Lung (tissue), 12 donors: ENCODE results near the gene ZNF319. TPM values are rescaled to one million over a fixed set of nuclear protein-coding genes. Genes with fewer than 3 reads are reported as not detected.
A peak's percentile ranks its signal among the peaks of the same experiment; 100 is the strongest.

ENCODE experiments used
- ATAC-seq: fragments of 200-7000 bp; cut with Tn5 transposase; one replicate; pipeline ENCODE4 v1.9.1; 2020; ENCODE audit warnings: moderate number of reproducible peaks; ENCODE audit not compliant: insufficient read depth, low FRiP score
- DNase-seq, 3 donors: peaks; one replicate each; pipeline ENCODE4 v3.0.0-alpha.2; 2013 to 2017
- H3K27ac ChIP-seq, 2 donors: one replicate each; pipeline ENCODE4 v1.5.1; 2013; ENCODE audit warnings: mild to moderate bottlenecking in 2 of 2, moderate library complexity in 2 of 2, control low read depth in 1 of 2, inconsistent platforms in 1 of 2, low read depth in 1 of 2, low read length in 1 of 2
- H3K27me3 ChIP-seq, 3 donors: one replicate each; pipeline ENCODE4 v1.5.1; 2013; ENCODE audit warnings: low read length in 2 of 3; ENCODE audit not compliant: control insufficient read depth in 3 of 3, insufficient read depth in 3 of 3
- H3K36me3 ChIP-seq, 4 donors: one replicate each; pipeline ENCODE4 v1.5.1; 2013; ENCODE audit warnings: low read length in 4 of 4, mild to moderate bottlenecking in 1 of 4, moderate library complexity in 1 of 4; ENCODE audit not compliant: control insufficient read depth in 4 of 4, insufficient read depth in 4 of 4
- H3K4me1 ChIP-seq, 5 donors: one replicate each; pipeline ENCODE4 v1.5.1; 2013; ENCODE audit warnings: low read length in 5 of 5, mild to moderate bottlenecking in 2 of 5, moderate library complexity in 1 of 5; ENCODE audit not compliant: control insufficient read depth in 5 of 5, insufficient read depth in 5 of 5
- H3K4me3 ChIP-seq: one replicate; pipeline ENCODE4 v1.5.1; 2013; ENCODE audit warnings: mild to moderate bottlenecking, control low read depth, moderate library complexity
- H3K9ac ChIP-seq, 2 donors: one replicate each; pipeline ENCODE4 v1.5.1; 2013; ENCODE audit warnings: low read length in 2 of 2, control low read depth in 1 of 2; ENCODE audit not compliant: insufficient read depth in 1 of 2
- H3K9me3 ChIP-seq, 4 donors: one replicate each; pipeline ENCODE4 v1.5.1; 2013; ENCODE audit warnings: low read length in 3 of 4, mild to moderate bottlenecking in 1 of 4, moderate library complexity in 1 of 4; ENCODE audit not compliant: control insufficient read depth in 4 of 4, insufficient read depth in 3 of 4
- WGBS, 2 donors: extraction: QIAGEN DNeasy Blood & Tissue Kit; methylation state at CpG; one replicate each; pipeline ENCODE4 v1.1.7; 2013; 5-methylcytosine and 5-hydroxymethylcytosine counted together
- polyA plus RNA-seq, 2 donors: library from polyadenylated mRNA; stranded (reverse); fragments of 200-250 nt; gene quantifications; one replicate each; pipeline ENCODE4 v1.2.1, GENCODE V29; 2013
- total RNA-seq, 2 donors: library from RNA; depleted of rRNA in 1 of 2; stranded (reverse); fragments of >200 nt in 1 of 2; gene quantifications; one replicate each; pipeline ENCODE4 v1.2.1, GENCODE V29; 2014 to 2021
- TF ChIP-seq, protein P1 (sequence below): IDR thresholded peaks from 2 replicates; pipeline ENCODE4 v1.5.1; 2012; ENCODE audit warnings: mild to moderate bottlenecking; ENCODE audit errors: control extremely low read depth, extremely low read depth
- donor health status: control.
- donor health status: control.
- donor health status: Bipolar disorder and iron deficiency.
- donor health status: healthy.
- donor health status: DM: yes; HTN: yes; CAD: no.

ZNF319 gene
- total and polyA plus RNA-seq, 4 donors = 6.0 to 15.3 (median 9.6) TPM

DNA sequence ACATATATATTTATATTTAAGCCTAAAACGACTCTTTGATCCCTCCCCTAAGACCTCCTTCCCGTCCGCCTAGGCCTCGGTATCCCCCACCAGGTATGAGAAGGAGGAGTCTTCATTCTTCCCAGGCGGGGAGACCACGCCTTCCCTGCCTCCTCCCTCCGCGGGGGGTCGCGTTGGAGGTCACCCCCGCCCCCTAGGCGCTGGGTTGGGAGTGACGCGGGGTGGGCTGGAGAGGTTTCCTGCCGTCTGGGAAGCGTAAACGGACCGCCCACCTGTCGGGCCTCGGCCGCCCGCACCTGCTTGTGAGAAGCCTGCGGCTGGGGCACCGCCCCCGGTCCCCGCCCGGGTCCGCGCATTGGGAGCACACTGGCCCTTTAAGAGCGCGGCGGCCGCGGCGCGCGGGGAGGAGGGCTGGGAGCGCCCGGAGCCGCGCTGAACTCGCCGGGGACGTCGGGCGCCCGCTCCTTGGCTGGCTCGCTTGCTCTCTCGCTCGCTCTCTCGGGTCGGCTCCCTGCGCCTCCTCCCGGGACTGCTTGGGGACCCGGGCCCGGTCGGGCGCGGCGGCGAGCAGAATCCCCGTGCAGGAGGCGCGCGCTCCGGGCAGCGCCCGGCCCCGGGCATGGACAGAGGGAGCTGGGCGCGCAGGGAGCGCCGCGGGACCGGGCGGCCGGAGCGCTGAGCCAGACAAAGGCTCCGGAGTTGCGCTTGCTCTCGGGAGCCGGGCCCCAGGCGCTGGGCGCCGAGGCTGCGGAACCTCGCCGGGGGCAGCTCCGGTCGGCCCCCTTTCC, 25.1 kb upstream of the ZNF319 start, which contains the start of gene MMP15:
Gene MMP15, plus strand, starts transcription at position 404 of the 788 bp plus-strand sequence. CDS start 597 bp downstream, outside the sequence.
- Histone ChIP-seq H3K36me3 (no peaks in the 10 kb centered on the region), H3K27me3 (no peaks in the 10 kb centered on the region), H3K9me3 (no peaks in the 10 kb centered on the region), H3K27ac (peak within 1 kb of the TSS; percentile 87 to 94), H3K9ac (peak within 1 kb of the TSS in 1 of 2 donors; percentile 49), H3K4me1 (peaks cover 15 to 74% (median 38%) of the 10 kb centered on the region in 5 donors), H3K4me3 (peak within 1 kb of the TSS; percentile 63)
- DNase-seq = peak; percentile 81 to 89 (median 87)
- TF ChIP-seq, protein P1, sequence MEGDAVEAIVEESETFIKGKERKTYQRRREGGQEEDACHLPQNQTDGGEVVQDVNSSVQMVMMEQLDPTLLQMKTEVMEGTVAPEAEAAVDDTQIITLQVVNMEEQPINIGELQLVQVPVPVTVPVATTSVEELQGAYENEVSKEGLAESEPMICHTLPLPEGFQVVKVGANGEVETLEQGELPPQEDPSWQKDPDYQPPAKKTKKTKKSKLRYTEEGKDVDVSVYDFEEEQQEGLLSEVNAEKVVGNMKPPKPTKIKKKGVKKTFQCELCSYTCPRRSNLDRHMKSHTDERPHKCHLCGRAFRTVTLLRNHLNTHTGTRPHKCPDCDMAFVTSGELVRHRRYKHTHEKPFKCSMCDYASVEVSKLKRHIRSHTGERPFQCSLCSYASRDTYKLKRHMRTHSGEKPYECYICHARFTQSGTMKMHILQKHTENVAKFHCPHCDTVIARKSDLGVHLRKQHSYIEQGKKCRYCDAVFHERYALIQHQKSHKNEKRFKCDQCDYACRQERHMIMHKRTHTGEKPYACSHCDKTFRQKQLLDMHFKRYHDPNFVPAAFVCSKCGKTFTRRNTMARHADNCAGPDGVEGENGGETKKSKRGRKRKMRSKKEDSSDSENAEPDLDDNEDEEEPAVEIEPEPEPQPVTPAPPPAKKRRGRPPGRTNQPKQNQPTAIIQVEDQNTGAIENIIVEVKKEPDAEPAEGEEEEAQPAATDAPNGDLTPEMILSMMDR = no peak
- ATAC-seq = peak; percentile 71
- WGBS, 2 donors = 0 to 1% methylated on average over 51 to 90 of the region's 90 CpGs

DNA sequence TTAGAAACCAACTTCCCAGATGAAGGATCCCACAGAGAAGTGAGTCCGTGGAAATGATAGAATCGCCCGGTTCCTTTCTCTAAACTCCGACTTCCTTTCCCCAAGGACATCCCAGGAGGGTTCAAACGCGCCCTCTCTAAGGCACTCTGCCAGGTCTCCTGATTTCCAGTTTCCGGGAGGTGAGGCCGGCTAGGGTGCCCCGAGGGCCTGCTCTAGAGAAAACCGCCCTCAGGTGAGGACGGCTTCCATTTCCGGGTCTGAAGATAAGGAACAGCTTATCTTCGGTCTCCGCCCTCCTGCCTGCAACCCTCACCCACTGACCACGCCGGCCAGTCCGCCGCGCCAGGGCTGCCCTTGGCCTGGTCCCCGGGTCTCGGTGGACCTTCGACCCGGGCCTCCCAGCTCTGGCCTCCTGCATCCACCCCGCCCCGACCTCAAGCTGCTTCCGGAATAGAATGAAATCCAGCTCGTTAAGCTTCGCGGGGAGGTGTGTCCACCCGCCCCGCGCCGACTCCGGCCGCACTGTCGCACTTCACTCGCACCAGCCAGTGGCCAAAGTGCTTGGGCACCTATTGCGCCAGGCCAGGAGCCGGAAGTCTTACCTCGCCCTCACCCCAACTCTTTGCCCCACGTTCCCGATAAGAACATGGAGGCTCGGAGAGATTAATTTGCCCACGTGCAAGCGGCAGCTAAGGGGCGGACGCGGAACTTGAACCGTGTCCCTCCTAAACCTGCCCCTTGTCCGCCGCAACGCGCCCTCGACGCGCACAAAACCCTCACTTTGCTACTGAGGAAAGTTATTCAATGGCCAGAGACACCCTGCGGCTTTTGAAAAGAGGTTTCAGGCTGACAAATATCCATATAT, 24.2 kb upstream of the ZNF319 start:
- Histone ChIP-seq H3K9me3 (no peaks in the 10 kb centered on the region), H3K36me3 (no peaks in the 10 kb centered on the region), H3K27ac (peak overlapping the region in 1 of 2 donors; percentile 87), H3K9ac (peak overlapping the region in 1 of 2 donors; percentile 49), H3K4me1 (peaks cover 12 to 78% (median 32%) of the 10 kb centered on the region in 5 donors), H3K27me3 (no peaks in the 10 kb centered on the region), H3K4me3 (peak overlapping the region; percentile 22)
- WGBS, 2 donors = 10 to 11% methylated on average over 57 of the region's 57 CpGs
- TF ChIP-seq, protein P1 = no peak
- ATAC-seq = peak; percentile 5
- DNase-seq = peak in 2 of 3 donors; percentile 39 to 50

- H3K9ac ChIP-seq = no peak overlapping the region
- TF ChIP-seq, protein P1 = no peak
- ATAC-seq (no peak), DNase-seq (peak; percentile 82 to 90 (median 87))
- 22 to 41% methylated on average over 18 of the region's 18 CpGs for WGBS, 2 donors
- H3K36me3 ChIP-seq = peaks cover 0 to 6% (median 0%) of the 10 kb centered on the region in 4 donors
- no peaks in the 10 kb centered on the region for H3K27me3 ChIP-seq
- peaks cover 2 to 65% (median 23%) of the 10 kb centered on the region in 5 donors for H3K4me1 ChIP-seq
- H3K9me3 ChIP-seq = no peaks in the 10 kb centered on the region
- no peak overlapping the region for H3K4me3 ChIP-seq
- peak overlapping the region; percentile 35 to 46 for H3K27ac ChIP-seq
These were observed 22.3 kb upstream of the ZNF319 start for GRCh38 chr16:58022601-58023371.
